NCI-H2107 (cell line): ENCODE results near the gene KRTAP19-6.
"Not testable (repeated sequence)": the region's sequence is repeated elsewhere in the genome, so short reads cannot be mapped to it uniquely, and the experiment has no call there.

ENCODE experiments used
- DNase-seq: peaks from one replicate; lab custom pipeline; 2025; lab: John Stamatoyannopoulos, UW

KRTAP19-6 gene, protein sequence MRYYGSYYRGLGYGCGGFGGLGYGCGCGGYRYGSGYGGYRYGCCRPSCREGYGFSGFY

DNA sequence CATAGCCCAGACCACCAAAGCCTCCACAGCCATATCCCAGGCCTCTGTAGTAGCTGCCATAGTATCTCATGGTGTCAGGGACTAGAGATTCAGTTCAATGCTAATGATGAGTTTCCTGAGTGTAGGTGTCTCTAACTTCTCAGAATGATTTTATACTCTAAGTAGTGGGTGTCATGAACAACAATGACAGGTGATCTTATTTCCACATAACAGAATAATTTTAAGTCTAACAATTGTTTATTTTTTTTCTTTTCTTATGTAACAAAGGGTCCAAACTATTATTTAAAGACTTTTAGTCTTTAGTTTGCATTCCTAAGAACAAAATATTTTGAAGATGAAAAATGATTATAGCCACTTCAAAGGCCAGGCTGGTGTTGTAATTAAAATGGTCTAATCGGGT is at the start of gene KRTAP19-6:
Gene KRTAP19-6 (minus strand): TSS at position 101 of the 400 bp plus-strand sequence. CDS start 31 bp downstream, at position 70.
- DNase-seq = no peak

DNA sequence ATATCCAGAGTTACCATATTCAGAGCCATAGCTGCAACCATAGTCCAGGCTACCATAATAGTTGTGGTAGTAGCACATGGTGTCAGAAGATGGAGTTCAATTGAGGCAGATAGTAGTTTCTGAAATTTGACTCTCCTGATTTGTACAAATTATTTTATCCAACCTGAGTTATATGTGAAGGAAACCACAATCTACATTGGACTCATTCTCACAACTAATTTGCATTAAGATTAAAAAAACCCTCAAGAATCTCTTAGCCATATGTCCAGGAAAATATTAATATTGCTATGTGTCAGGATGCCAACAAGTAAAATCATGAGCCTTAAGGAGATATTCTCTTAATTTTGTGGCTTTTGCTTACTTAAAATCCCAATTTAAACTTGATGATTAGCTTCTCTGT is 48.6 kb upstream of the KRTAP19-6 start, which contains the start of gene KRTAP22-2:
Gene KRTAP22-2 (minus strand): TSS at position 101 of the 400 bp plus-strand sequence.
- DNase-seq = no peak

DNA sequence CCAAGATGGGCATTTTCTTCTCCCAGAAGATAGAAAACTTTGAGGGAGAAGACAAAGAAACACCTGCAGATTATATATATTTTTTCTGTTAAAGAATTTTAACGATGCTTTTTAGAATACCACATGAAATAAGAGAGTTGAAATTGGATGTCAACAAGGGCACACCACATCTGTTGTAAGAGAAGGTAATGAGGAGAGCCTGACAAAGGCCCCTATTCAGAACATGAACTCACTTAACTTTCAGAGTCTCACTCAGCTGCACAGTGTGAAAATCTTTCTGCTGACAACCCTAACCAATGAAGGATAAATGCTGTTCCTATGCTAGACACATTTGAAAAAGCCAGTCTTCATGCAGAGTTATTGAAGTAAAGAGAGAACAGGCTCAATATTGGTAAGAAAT is 41.2 kb upstream of the KRTAP19-6 start:
- no peak for DNase-seq

DNA sequence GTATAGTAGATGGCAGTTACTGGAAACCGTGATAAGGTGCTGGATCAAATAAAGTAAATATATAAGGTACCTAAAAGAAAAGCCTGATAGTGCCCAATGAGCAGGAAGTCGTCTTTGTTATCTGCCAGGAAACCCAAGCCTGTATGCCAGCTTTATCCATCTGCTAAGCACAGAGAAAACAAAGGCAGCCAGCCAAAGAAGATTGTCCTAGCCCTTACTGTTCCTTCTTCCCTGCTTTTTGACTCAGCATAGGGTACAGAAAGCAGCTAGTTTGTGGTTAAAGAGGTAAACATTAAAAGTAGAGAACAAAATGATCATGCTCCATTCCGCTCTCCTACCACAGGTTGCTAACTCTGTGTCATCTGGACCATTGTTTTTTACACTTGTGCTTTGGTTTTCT is 38.5 kb upstream of the KRTAP19-6 start:
- DNase-seq = no peak

DNA sequence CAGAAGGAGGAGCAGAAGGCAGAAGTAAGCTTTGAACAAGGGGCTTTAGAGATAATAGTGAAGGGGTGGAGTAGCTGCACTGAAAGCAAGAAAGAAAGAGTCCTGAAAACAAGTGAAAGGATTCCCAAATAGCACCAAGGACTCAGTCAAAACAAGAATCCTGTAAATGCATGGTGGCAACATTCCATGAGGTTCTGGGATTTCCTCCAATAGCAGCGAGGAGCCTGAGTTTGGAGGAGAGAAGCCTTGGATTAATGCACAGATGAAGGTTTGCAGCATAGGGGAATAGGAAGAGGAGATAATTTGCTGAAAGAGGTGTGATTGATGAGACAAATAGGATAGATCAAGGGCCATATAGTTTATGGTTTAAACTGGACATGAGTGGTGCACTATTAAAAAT is 37.7 kb upstream of the KRTAP19-6 start:
- DNase-seq = no peak

DNA sequence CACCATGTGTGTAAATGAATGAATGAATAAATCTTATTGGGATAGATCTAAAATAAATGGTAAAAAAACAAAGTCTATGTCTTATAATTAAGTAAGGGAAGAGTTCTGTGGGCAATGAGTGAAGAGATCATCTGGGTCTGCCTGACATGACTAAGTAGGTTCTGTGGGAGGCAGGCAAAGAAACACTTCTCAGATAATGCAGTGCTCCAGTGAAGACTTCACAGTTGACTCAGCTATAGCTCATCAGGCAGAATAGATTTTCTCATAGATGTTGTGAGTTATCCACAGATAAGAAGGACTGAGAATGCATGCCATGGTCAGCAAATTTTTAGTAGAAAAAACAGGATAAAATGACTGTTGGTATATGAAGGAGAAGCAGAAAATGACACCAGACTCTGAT is 36.1 kb upstream of the KRTAP19-6 start:
- DNase-seq = no peak

DNA sequence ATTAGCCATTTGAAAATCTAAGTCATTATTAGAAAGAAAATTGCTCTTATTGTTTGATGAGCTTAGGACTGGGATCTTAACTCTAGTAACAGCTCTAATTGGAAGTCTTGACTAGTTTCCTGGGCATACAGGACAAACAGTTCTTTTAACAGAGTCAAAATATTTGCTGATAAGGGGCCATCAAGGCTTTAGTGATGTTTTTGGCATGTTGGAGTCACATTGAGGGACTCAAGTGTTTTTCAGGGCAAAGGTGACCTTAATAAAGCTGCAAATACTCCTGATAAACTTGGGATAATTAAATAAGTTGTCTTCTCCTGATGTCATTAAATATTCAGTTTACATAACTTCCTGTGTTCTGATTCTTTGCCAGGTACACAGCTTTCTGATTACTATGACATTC is 26.0 kb upstream of the KRTAP19-6 start:
- no peak for DNase-seq

DNA sequence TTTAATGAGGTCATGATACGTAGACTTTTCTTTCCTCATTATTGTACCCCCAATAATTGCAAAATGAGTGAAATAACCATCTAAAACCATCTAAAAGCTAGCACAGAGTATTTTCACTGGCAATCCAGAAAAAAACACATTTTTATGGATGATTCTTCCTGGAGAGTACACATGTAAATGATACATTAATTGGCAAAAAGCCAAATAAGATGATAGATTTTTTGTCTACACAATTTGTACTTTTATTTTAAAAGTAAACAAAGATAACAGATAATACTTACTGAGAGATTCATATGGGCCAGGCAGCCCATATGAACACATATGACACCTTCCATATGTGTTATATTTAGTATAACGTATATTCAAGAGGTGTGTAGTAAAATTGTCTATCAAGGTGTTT is 22.0 kb upstream of the KRTAP19-6 start:
- no peak for DNase-seq

DNA sequence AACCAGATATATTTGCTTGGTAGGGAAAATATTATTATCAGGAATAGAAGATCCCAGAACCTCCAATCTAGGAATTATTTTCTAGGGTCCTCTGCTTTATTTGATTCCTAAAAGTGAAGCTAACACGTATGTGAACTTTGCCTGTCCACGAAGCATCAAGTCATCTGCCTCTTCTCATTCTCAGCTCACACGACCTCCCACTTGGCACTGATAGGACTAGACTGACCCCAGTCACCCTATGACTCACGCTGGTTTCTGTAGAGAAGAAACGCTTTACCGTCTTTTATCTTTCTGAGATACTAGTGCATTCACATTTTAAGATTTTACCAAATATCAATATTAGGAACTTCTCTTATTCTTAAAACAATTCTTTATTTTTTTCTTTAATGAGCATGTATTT is 21.4 kb upstream of the KRTAP19-6 start:
- no peak for DNase-seq

DNA sequence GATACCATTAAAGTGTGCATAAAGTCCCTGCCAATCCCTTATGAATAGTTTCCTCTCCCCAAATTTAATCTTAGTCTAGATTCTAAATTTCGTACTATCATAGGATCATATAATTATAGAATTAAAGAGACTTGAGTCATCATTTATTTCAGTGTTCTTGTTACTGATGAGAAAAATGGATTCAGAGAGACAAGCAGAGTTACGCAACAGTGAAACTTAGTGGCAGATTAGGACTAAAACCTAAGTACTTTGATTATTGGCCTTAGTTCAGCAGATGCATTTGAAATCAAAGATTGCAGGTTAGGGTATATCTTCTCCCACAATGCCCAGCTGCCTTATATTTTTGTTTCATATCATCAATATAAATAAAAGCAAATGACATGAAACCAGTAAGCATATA is 20.3 kb upstream of the KRTAP19-6 start:
- no peak for DNase-seq

DNA sequence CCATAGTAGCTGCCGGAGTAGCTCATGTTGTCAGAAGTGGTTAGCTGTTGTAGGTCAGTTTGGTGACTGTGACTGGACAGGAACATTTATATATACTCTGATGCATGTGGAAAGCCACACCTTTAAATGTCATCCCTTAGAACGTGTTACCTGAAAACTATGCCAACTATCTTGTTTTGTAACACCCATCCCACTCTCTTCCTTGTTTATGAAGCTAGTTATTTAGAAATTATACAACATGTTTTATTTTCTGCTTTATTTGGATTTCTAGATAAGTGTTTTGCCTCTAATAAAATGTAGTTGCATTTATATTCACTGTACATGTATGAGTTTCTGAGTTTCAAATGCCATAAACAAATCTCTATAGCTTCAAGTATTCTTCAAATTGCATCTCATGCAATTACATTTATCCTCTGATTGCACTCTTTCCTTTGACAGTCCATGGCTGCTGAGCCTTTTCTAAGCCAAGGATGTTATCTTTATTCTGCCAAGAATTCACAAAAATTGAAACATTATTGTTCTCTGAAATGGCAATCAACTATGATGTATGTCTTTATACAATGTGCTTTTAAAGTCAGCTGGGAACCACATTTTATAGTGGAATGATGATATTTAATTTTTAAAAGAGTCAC is 19.7 kb upstream of the KRTAP19-6 start, which contains the start of gene KRTAP19-7:
Gene KRTAP19-7 (minus strand): TSS at position 51 of the 632 bp plus-strand sequence. CDS start 25 bp downstream, at position 26.
- DNase-seq = no peak

DNA sequence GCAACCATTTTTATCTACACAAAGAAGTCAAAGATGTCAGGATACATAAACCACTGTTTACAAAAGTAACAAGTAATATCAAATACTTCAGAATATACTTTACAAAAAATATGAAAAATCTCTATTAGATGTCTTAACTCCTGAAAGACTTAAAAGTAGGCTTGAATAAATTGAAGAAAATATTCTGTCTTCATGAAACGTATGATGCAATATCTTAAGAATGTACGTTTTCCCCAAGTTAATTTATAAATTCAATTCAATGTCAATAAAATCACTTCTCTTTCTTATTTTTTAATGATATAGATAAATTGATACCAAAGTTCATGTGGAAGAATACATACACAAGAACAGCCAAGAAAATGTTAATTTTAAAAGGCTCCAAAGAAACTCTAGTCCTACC is 13.4 kb upstream of the KRTAP19-6 start:
- no peak for DNase-seq

DNA sequence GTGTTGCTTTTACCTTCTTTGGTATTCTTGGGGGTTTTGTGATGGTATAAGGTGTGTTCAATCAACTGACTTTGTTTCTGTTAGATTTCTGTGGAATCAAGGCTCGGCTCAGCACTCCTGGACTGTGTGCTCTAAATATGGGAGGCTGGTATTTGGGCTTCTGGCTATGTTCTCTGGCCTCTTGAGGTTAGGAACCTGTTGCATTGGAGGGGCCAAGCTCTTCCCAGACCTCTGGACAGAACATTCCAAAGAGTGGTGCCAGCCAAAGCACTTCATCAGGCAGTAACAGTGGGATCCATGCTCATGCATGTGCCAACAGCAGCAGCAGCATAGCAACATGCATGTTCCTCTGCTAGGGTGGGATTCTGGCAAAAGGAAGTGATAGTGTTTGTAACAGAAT is 11.1 kb upstream of the KRTAP19-6 start:
- DNase-seq = no peak

DNA sequence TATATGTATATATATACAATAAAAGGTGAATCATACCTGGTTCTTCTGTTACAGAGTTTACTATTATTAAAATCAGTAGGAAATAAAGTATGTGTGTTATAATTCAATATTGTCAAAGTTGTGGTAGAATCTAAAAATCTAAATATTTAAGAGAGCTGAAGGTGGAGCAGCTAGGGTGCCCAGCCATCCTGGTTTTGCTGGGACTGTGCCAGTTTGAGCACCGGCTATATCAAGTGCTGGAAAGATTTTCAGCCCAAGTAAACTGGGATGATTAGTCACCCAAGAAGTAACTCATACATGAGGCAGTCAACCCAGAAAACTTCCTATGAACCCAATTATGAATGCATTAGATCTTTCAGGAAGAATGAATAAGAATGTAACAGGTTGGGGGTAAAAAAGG is 22.8 kb downstream of the KRTAP19-6 start:
- DNase-seq = no peak

DNA sequence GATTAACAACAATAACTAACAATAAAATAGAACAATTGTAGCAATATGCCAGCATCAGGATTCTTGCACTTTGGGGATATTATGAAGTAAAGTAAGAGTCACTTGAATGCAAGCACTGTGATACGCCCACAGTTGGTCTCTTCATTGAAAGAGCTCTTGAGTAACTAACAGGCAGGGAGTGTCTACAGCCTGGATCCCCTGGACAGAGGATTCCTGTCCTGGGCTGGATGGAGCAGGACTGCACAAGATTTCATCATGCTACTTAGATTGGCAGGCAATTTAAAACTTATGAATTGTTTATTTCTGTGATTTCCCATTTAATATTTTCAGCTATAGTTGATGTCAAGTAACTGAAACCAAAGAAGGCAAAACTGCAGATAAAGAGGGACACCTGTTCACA is 26.0 kb downstream of the KRTAP19-6 start:
- no peak for DNase-seq

DNA sequence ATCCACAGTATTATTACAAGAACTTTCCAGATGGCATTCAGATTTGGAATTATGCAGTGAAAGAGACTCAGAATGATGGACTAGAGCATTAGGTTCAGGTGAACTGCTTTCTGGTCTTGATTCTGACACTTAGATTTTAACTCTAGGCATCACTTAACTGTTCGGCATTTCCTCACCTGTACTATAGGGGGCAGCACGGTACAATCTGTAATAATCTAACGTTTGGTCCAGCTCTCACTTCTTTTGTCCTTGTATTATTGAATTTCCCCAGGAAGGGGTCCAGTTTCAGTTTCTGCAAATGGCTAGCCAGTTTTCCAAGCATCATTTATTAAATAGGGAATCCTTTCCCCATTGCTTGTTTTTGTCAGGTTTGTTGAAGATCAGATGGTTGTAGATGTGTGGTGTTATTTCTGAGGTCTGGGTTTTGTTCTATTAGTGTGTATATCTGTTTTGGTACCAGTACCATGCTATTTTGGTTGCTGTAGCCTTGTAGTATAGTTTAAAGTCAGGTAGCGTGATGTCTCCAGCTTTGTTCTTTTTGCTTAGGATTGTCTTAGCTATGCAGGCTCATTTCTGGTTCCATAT is 36.0 kb downstream of the KRTAP19-6 start:
- not testable (repeated sequence) for DNase-seq

DNA sequence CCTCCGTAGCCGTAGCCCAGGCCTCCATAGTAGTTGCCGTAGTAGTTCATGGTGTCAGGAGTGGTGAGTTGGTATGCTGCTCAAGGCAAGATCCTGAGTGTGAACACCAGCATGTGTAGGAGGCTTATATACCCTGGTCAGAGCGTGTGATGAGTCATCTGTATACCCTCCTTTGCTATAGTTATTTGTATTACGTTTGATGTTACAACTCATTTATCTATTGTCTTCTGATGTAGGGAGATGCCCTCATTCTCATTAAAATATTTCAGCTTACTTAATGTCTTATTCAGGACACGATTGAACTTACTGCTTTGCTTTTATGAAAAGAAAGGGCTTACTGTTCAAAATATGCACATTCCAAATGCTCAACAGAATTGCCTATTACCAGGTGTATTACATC is 39.6 kb downstream of the KRTAP19-6 start, which contains the start of gene KRTAP19-5:
Gene KRTAP19-5 (minus strand): TSS at position 101 of the 400 bp plus-strand sequence. CDS start 51 bp downstream, at position 50.
- DNase-seq = no peak

DNA sequence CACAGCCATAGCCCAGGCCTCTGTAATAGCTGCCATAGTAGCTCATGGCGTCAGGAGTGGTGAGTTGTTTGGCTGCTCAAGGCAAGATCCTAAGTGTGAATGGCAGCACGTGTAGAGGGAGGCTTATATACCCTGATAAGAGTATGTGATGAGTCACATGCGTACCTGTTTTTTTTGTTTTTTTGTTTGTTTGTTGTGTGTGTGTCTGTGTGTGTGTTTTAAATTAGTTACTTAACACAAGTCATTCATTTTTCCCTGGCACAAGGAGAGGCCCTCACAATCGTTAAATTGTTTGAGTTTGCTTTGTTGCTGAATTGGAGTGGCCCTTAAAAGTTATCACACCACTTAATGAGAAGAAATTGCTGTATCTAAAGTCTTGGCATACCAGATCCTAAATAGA is 44.6 kb downstream of the KRTAP19-6 start, which contains the start of gene KRTAP19-4:
Gene KRTAP19-4 (minus strand): TSS at position 101 of the 400 bp plus-strand sequence. CDS start 55 bp downstream, at position 46.
- DNase-seq = no peak

DNA sequence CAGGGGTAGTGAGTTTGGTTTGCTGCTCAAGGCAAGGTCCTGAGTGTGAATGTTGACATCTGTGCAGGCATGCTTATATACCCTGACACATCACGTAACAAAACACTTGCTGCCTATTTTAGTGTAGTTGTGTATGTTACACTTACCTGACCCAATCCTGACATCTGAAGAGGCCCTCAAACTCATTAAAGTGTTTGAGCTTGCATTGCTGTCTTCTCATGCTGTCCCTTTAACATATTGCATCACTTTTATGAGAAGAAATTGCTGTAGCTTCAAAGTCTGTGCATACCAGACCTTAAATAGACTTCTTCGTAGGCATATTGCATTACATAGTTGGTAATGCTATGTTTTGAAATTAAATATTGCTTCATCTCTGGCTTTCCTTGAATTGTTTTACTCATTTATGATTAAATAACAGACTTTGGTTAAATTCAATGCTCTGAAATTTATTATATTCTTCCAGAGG is 49.7 kb downstream of the KRTAP19-6 start, which contains the start of gene KRTAP19-3:
Gene KRTAP19-3 (minus strand): TSS at position 51 of the 466 bp plus-strand sequence. CDS start 56 bp downstream, outside the sequence.
- DNase-seq = no peak
